Sigmoid colon (tissue), 7 donors: Measurements from ENCODE around the gene UBAP1. TPM values are rescaled to one million over a fixed set of nuclear protein-coding genes. Genes with fewer than 3 reads are reported as not detected.
"Not testable (repeated sequence)": the region's sequence is repeated elsewhere in the genome, so short reads cannot be mapped to it uniquely, and the experiment has no call there.

Source experiments
- DNase-seq: peaks from one replicate; pipeline ENCODE4 v3.0.0-alpha.2; 2019
- H3K27ac ChIP-seq, 4 donors: fragments of 200-600 bp; sonication (generic); one replicate each; pipeline ENCODE4 v1.5.1; 2016 to 2019; ENCODE audit warnings: mild to moderate bottlenecking in 1 of 4
- H3K27me3 ChIP-seq, 3 donors: fragments of 200-600 bp; sonication (generic); one replicate each; pipeline ENCODE4 v1.5.1; 2019; ENCODE audit warnings: mild to moderate bottlenecking in 1 of 3
- H3K36me3 ChIP-seq, 4 donors: fragments of 200-600 bp; sonication (generic); one replicate each; pipeline ENCODE4 v1.5.1; 2016 to 2019
- H3K4me1 ChIP-seq, 4 donors: fragments of 200-600 bp; sonication (generic); one replicate each; pipeline ENCODE4 v1.5.1; 2017 to 2019
- H3K4me3 ChIP-seq, 4 donors: fragments of 200-600 bp; sonication (generic); one replicate each; pipeline ENCODE4 v1.5.1; 2017 to 2019; ENCODE audit warnings: mild to moderate bottlenecking in 2 of 4, moderate library complexity in 1 of 4
- H3K9me3 ChIP-seq, 4 donors: fragments of 200-600 bp in 3 of 4; sonication (generic) in 3 of 4; one replicate each; pipeline versions ENCODE4 v1.5.1 to v1.6.1; 2013 to 2019
- CTCF ChIP-seq, 4 experiments: fragments of 450-650 bp in 3 of 4; fragments of 200-600 bp in 1 of 4; IDR thresholded peaks; one replicate each; pipeline ENCODE4 v1.5.1; 2016 to 2019; ENCODE audit warnings: antibody characterized with exemption in 4 of 4, mild to moderate bottlenecking in 3 of 4, moderate library complexity in 2 of 4
- EP300 ChIP-seq, 4 donors: sonication (generic); formaldehyde crosslinking; IDR thresholded peaks; one replicate each; pipeline ENCODE4 v1.6.1; 2017; ENCODE audit warnings: antibody characterized with exemption in 4 of 4
- POLR2A ChIP-seq, 2 donors: fragments of 450-650 bp; IDR thresholded peaks; one replicate each; pipeline ENCODE4 v1.6.1; 2016; ENCODE audit warnings: antibody characterized with exemption in 2 of 2, mild to moderate bottlenecking in 2 of 2, moderate library complexity in 2 of 2
- POLR2AphosphoS5 ChIP-seq, 4 donors: sonication (generic); formaldehyde crosslinking; IDR thresholded peaks; one replicate each; pipeline ENCODE4 v1.6.1; 2017; ENCODE audit warnings: antibody characterized with exemption in 4 of 4
- WGBS, 2 donors: extraction: QIAGEN DNeasy Blood & Tissue Kit; methylation state at CpG; one replicate each; pipeline ENCODE4 v1.1.7; 2013; 5-methylcytosine and 5-hydroxymethylcytosine counted together
- intact Hi-C: fragments of 100-400 bp; cut with DNase I; formaldehyde crosslinking; loops from one replicate; pipeline ENCODE4 v1.15.1; 2023
- polyA plus RNA-seq, 3 donors: library from polyadenylated mRNA; stranded (reverse); fragments of 200-250 nt; gene quantifications; one replicate each; pipeline ENCODE4 v1.2.3, GENCODE V29; 2013
- total RNA-seq, 4 donors: library from RNA; depleted of rRNA; stranded (reverse); fragments of >200 nt; gene quantifications; one replicate each; pipeline ENCODE4 v1.1.0, GENCODE V29; 2016
- donor health status: healthy with polysubstance abuse.
- donor health status: Bipolar disorder and iron deficiency.
- donor health status: healthy.

UBAP1 gene
- total and polyA plus RNA-seq, 7 donors = 32.8 to 52.7 (median 42.5) TPM

GRCh38 chr9:34190996-34191892, 12.4 kb downstream of the UBAP1 start:
- H3K4me1 ChIP-seq = peaks cover 0 to 50% (median 28%) of the 10 kb centered on the region in 4 donors
- TF ChIP-seq EP300 (IDR thresholded peaks at IDR 0.05) (no peak), CTCF (IDR thresholded peaks at IDR 0.05) (no peak), POLR2AphosphoS5 (IDR thresholded peaks at IDR 0.05) (no peak), POLR2A (IDR thresholded peaks at IDR 0.05) (no peak)
- H3K4me3 ChIP-seq = no peak overlapping the region
- no peak for DNase-seq
- peak overlapping the region in 1 of 4 donors; percentile 25 for H3K27ac ChIP-seq
- intact Hi-C loops = no loop called here
- H3K36me3 ChIP-seq = peaks cover 0 to under 1% (median 0%) of the 10 kb centered on the region in 4 donors
- 33 to 65% methylated on average over 5 of the region's 5 CpGs for WGBS, 2 donors
- no peaks in the 10 kb centered on the region for H3K27me3 ChIP-seq
- H3K9me3 ChIP-seq = no peaks in the 10 kb centered on the region

- H3K4me3 ChIP-seq = no peak overlapping the region
- no peak for TF ChIP-seq EP300 (IDR thresholded peaks at IDR 0.05)
- TF ChIP-seq POLR2AphosphoS5 (IDR thresholded peaks at IDR 0.05) = no peak
- TF ChIP-seq CTCF (IDR thresholded peaks at IDR 0.05) = no peak
- no peak for TF ChIP-seq POLR2A (IDR thresholded peaks at IDR 0.05)
- no peaks in the 10 kb centered on the region for H3K9me3 ChIP-seq
- H3K27me3 ChIP-seq = no peaks in the 10 kb centered on the region
- H3K27ac ChIP-seq = no peak overlapping the region
- no peak for DNase-seq
- peaks cover 0 to 13% (median 0%) of the 10 kb centered on the region in 4 donors for H3K36me3 ChIP-seq
- intact Hi-C loops = no loop called here
- H3K4me1 ChIP-seq = peaks cover 0 to 30% (median 23%) of the 10 kb centered on the region in 4 donors
- 75 to 76% methylated on average over 1 of the region's 1 CpG for WGBS, 2 donors
Observed at GRCh38 chr9:34195143-34195542, 16.3 kb downstream of the UBAP1 start.

- 96 to 97% methylated on average over 4 of the region's 4 CpGs for WGBS, 2 donors
- H3K27ac ChIP-seq, H3K4me3 ChIP-seq, H3K27me3 ChIP-seq, H3K9me3 ChIP-seq, DNase-seq, intact Hi-C loops: not testable (repeated sequence)
- H3K36me3 ChIP-seq = peaks cover 0 to 22% (median 0%) of the 10 kb centered on the region in 4 donors
- H3K4me1 ChIP-seq = peaks cover 0 to 19% (median 12%) of the 10 kb centered on the region in 4 donors
Observed at GRCh38 chr9:34197286-34197685, 18.4 kb downstream of the UBAP1 start.

GRCh38 chr9:34197756-34198711, 19.2 kb downstream of the UBAP1 start:
- H3K27me3 ChIP-seq = no peaks in the 10 kb centered on the region
- intact Hi-C loops = no loop called here
- no peak overlapping the region for H3K4me3 ChIP-seq
- TF ChIP-seq CTCF (IDR thresholded peaks at IDR 0.05) (no peak), POLR2AphosphoS5 (IDR thresholded peaks at IDR 0.05) (no peak), POLR2A (IDR thresholded peaks at IDR 0.05) (no peak)
- WGBS, 2 donors = 86 to 91% methylated on average over 6 of the region's 6 CpGs
- peaks cover 0 to 22% (median 0%) of the 10 kb centered on the region in 4 donors for H3K36me3 ChIP-seq
- no peak overlapping the region for H3K27ac ChIP-seq
- H3K4me1 ChIP-seq = peaks cover 0 to 20% (median 10%) of the 10 kb centered on the region in 4 donors
- no peak for DNase-seq
- H3K9me3 ChIP-seq = no peaks in the 10 kb centered on the region

- H3K4me3 ChIP-seq = no peak overlapping the region
- 87 to 96% methylated on average over 2 of the region's 2 CpGs for WGBS, 2 donors
- peaks cover 0 to 22% (median 0%) of the 10 kb centered on the region in 4 donors for H3K36me3 ChIP-seq
- intact Hi-C loops = no loop called here
- peaks cover 0 to 37% (median 15%) of the 10 kb centered on the region in 4 donors for H3K4me1 ChIP-seq
- no peak for DNase-seq
- H3K27me3 ChIP-seq = no peaks in the 10 kb centered on the region
- TF ChIP-seq EP300 (IDR thresholded peaks at IDR 0.05) = no peak
- TF ChIP-seq POLR2A (IDR thresholded peaks at IDR 0.05) = no peak
- no peak for TF ChIP-seq CTCF (IDR thresholded peaks at IDR 0.05)
- no peak overlapping the region for H3K27ac ChIP-seq
- no peaks in the 10 kb centered on the region for H3K9me3 ChIP-seq
Observed at GRCh38 chr9:34200092-34200491, 21.2 kb downstream of the UBAP1 start.
